ENCODE measurements around the gene BCO2. TPM values are rescaled to one million over a fixed set of nuclear protein-coding genes. Genes with fewer than 3 reads are reported as not detected.

Gene BCO2
- total RNA-seq, 1 donor from 2014 or later, result 169 TPM

GRCh38 chr11:112237451-112237850 lies 62.1 kb downstream of the BCO2 start:
- no peak for DNase-seq
- Histone ChIP-seq H3K4me3 (no peak overlapping the region), H3K36me3 (peaks cover 62% of the 10 kb centered on the region), H3K9me3 (replicated peaks) (no peaks in the 10 kb centered on the region), H3K27me3 (ENCODE audit: low read depth) (no peaks in the 10 kb centered on the region), H3K27ac (replicated peaks) (no peak overlapping the region), H3K4me1 (no peaks in the 10 kb centered on the region)
- TF ChIP-seq CTCF (IDR thresholded peaks at IDR 0.05; ENCODE audit: borderline replicate concordance), result no peak
- intact Hi-C loops (cut with micrococcal nuclease), result no loop called here

GRCh38 chr11:112238041-112238440 lies 62.7 kb downstream of the BCO2 start:
- Histone ChIP-seq H3K27ac (replicated peaks) (no peak overlapping the region), H3K36me3 (peaks cover 63% of the 10 kb centered on the region), H3K4me1 (no peaks in the 10 kb centered on the region), H3K27me3 (ENCODE audit: low read depth) (no peaks in the 10 kb centered on the region), H3K4me3 (no peak overlapping the region), H3K9me3 (replicated peaks) (no peaks in the 10 kb centered on the region)
- DNase-seq, result no peak
- intact Hi-C loops (cut with micrococcal nuclease), result no loop called here
- no peak for TF ChIP-seq CTCF (IDR thresholded peaks at IDR 0.05; ENCODE audit: borderline replicate concordance)

- no peaks in the 10 kb centered on the region for H3K9me3 ChIP-seq (replicated peaks)
- TF ChIP-seq CTCF (IDR thresholded peaks at IDR 0.05; ENCODE audit: borderline replicate concordance), result no peak
- no peak for DNase-seq
- no peaks in the 10 kb centered on the region for H3K4me1 ChIP-seq
- intact Hi-C loops (cut with micrococcal nuclease), result no loop called here
- H3K27me3 ChIP-seq (ENCODE audit: low read depth), result no peaks in the 10 kb centered on the region
- H3K27ac ChIP-seq (replicated peaks), result peak overlapping the region; percentile 6
- peaks cover 41% of the 10 kb centered on the region for H3K36me3 ChIP-seq
- H3K4me3 ChIP-seq, result no peak overlapping the region
Measured at GRCh38 chr11:112241486-112241885, 66.2 kb downstream of the BCO2 start.

- Histone ChIP-seq H3K4me3 (no peak overlapping the region), H3K36me3 (peaks cover 13% of the 10 kb centered on the region), H3K27ac (replicated peaks) (no peak overlapping the region), H3K9me3 (replicated peaks) (no peaks in the 10 kb centered on the region), H3K27me3 (ENCODE audit: low read depth) (no peaks in the 10 kb centered on the region), H3K4me1 (no peaks in the 10 kb centered on the region)
- no peak for DNase-seq
- TF ChIP-seq CTCF (IDR thresholded peaks at IDR 0.05; ENCODE audit: borderline replicate concordance), result no peak
- intact Hi-C loops (cut with micrococcal nuclease), result no loop called here
Measured at GRCh38 chr11:112247201-112247600, 71.9 kb downstream of the BCO2 start.

- no peaks in the 10 kb centered on the region for H3K27me3 ChIP-seq (ENCODE audit: low read depth)
- peaks cover 7% of the 10 kb centered on the region for H3K36me3 ChIP-seq
- H3K27ac ChIP-seq (replicated peaks), result no peak overlapping the region
- H3K4me1 ChIP-seq, result no peaks in the 10 kb centered on the region
- intact Hi-C loops (cut with micrococcal nuclease), result no loop called here
- no peak for DNase-seq
- H3K9me3 ChIP-seq (replicated peaks), result no peaks in the 10 kb centered on the region
- no peak overlapping the region for H3K4me3 ChIP-seq
- TF ChIP-seq CTCF (IDR thresholded peaks at IDR 0.05; ENCODE audit: borderline replicate concordance), result no peak
Measured at GRCh38 chr11:112248201-112248600, 72.9 kb downstream of the BCO2 start.

All from left ventricle myocardium inferior (tissue), 1 donor.